ENCODE data around the gene CA14.

CA14 gene

DNA sequence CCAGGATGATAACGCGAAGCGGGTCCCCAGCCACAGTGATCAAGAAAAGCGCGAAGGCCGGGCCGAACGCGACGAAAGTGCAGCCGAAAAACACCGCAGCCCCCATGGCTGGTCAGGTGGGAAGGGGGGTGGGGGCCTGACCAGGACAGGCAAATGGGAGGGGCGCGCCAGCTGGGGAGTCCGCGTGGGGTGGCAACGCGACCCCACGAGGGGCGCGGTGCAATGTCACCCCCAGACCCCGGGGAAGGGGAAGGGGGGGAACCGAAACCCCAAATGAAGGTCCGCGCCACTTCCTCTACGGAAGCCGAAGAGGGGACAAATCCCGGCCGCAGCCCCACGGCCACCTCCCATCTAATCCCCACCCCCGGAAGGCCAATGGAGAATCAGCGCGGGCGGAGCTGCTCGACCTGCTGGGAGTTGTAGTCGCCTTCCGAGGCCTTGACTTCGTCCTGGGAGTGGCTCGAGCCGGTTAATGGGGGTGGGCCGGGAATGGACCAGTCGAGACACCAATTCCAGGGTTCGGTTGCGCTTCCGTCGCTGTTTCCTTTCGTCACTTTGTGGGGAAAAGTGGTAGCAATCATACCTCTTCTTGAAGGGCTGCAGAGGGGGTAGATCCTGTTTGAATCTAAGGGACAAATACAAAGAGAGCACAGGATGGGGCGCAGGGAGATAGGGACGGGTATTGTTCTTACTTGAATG, 11.3 kb downstream of the CA14 start, which contains the start of gene APH1A:
Gene APH1A (minus strand): TSS at position 312 of the 699 bp plus-strand sequence. CDS start 206 bp downstream, at position 106.
- H3K36me3 ChIP-seq (ENCODE audit: insufficient read depth, low read length), result peaks cover 5% of the 10 kb centered on the region; the same call in 1 of the 2 replicates
- peak within 1 kb of the TSS; percentile 75 for H2AFZ ChIP-seq (ENCODE audit: low read length)
- TF ChIP-seq EZH2phosphoT487 (IDR thresholded peaks at IDR 0.05; ENCODE audit: borderline replicate concordance), result no peak
- TF ChIP-seq, protein P1, sequence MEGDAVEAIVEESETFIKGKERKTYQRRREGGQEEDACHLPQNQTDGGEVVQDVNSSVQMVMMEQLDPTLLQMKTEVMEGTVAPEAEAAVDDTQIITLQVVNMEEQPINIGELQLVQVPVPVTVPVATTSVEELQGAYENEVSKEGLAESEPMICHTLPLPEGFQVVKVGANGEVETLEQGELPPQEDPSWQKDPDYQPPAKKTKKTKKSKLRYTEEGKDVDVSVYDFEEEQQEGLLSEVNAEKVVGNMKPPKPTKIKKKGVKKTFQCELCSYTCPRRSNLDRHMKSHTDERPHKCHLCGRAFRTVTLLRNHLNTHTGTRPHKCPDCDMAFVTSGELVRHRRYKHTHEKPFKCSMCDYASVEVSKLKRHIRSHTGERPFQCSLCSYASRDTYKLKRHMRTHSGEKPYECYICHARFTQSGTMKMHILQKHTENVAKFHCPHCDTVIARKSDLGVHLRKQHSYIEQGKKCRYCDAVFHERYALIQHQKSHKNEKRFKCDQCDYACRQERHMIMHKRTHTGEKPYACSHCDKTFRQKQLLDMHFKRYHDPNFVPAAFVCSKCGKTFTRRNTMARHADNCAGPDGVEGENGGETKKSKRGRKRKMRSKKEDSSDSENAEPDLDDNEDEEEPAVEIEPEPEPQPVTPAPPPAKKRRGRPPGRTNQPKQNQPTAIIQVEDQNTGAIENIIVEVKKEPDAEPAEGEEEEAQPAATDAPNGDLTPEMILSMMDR (conservative IDR thresholded peaks at IDR 0.05; ENCODE audit: low read length), result no peak

DNA sequence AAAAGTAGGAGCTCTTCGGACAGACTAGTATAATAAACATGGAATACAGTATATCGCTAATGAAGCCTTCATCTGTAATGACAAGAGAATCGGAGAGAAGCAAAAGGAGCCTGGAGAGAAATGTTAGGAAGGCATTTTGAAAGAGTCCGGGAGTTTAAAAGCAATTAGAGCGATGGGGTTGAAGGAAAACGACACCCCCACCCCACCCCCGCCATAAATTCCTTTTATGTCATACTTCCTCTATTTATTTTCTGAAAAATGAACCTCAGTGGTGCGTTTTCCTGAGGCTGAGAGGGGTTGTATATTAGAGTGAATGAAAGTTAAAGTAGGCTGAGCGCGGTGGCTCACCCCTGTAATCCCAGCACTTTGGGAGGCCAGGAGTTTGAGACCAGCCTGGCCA, 11.9 kb downstream of the CA14 start:
- Histone ChIP-seq H3K9ac (ENCODE audit: low read depth, low read length, poor library complexity, severe bottlenecking) (peak overlapping the region; percentile 98), H3K9me2 (replicated peaks; ENCODE audit: low read depth, low read length) (no peaks in the 10 kb centered on the region), H3K9me3 (ENCODE audit: insufficient read depth, low read depth, low read length) (no peaks in the 10 kb centered on the region), H4K20me1 (ENCODE audit: insufficient read depth, low read length, poor library complexity, severe bottlenecking) (peaks cover 11% of the 10 kb centered on the region), H3K4me1 (ENCODE audit: insufficient read depth, low read length, poor library complexity, severe bottlenecking) (peaks cover 38% of the 10 kb centered on the region), H3K4me3 (ENCODE audit: low read length, poor library complexity, severe bottlenecking) (peak overlapping the region; percentile 98), H3K36me3 (ENCODE audit: insufficient read depth, low read length) (peaks cover 5% of the 10 kb centered on the region; the same call in 1 of the 2 replicates), H3K4me2 (ENCODE audit: low read depth, low read length, poor library complexity, severe bottlenecking) (peak overlapping the region; percentile 99), H3K27me3 (ENCODE audit: insufficient read depth, low read length, poor library complexity, severe bottlenecking) (peaks cover 4% of the 10 kb centered on the region), H3K79me2 (ENCODE audit: insufficient read depth, low read length) (peaks cover 33% of the 10 kb centered on the region), H3F3A (ENCODE audit: low read depth) (no peaks in the 10 kb centered on the region), H2AFZ (ENCODE audit: low read length) (peak overlapping the region; percentile 75)
- TF ChIP-seq, protein P1 (conservative IDR thresholded peaks at IDR 0.05; ENCODE audit: low read length), result no peak

More for the DNA sequence above, 11.3 kb downstream of the CA14 start, which contains the start of gene APH1A:
- Histone ChIP-seq H3K27me3 (ENCODE audit: insufficient read depth, low read length, poor library complexity, severe bottlenecking) (peaks cover 4% of the 10 kb centered on the region), H3K9me3 (ENCODE audit: insufficient read depth, low read depth, low read length) (no peaks in the 10 kb centered on the region), H3K4me3 (ENCODE audit: low read length, poor library complexity, severe bottlenecking) (peak within 1 kb of the TSS; percentile 98), H3K9me2 (replicated peaks; ENCODE audit: low read depth, low read length) (no peaks in the 10 kb centered on the region), H3K4me1 (ENCODE audit: insufficient read depth, low read length, poor library complexity, severe bottlenecking) (peaks cover 38% of the 10 kb centered on the region), H3K4me2 (ENCODE audit: low read depth, low read length, poor library complexity, severe bottlenecking) (peak within 1 kb of the TSS; percentile 99), H3F3A (ENCODE audit: low read depth) (no peaks in the 10 kb centered on the region), H4K20me1 (ENCODE audit: insufficient read depth, low read length, poor library complexity, severe bottlenecking) (peaks cover 11% of the 10 kb centered on the region), H3K79me2 (ENCODE audit: insufficient read depth, low read length) (peaks cover 33% of the 10 kb centered on the region), H3K9ac (ENCODE audit: low read depth, low read length, poor library complexity, severe bottlenecking) (peak within 1 kb of the TSS; percentile 98)

DNA sequence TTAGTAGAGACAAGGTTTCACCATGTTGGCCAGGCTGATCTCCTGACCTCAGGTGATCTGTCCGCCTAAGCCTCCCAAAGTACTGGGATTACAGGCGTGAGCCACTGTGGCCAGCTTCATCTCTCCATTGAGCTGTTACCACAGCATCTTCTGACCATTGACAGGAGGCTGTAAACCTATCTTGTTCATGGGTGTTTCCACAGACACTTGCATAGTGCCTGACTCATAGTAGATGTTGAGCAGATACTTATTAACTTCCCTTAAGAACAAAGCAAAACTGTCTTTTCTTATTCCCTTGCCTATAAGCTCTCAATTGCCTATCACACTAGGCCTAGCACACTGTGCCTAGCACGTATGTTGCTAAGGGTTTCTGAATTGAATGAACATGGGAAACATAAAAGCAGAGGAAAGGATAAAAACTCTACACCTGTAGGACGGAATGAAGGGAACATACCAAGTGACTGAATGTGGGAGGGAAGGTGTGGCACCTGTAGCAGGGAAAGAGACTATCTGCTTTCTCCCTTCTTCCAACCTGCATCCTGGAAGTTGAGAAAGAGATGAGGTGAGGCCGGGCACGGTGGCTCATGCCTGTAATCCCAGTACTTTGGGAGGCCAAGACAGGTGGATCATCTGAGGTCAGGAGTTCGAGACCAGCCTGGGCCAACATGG, 13.9 kb downstream of the CA14 start:
- Histone ChIP-seq H3K4me1 (ENCODE audit: insufficient read depth, low read length, poor library complexity, severe bottlenecking) (peaks cover 38% of the 10 kb centered on the region), H4K20me1 (ENCODE audit: insufficient read depth, low read length, poor library complexity, severe bottlenecking) (peaks cover 11% of the 10 kb centered on the region)
- TF ChIP-seq, protein P1 (conservative IDR thresholded peaks at IDR 0.05; ENCODE audit: low read length), result no peak
- TF ChIP-seq EZH2phosphoT487 (IDR thresholded peaks at IDR 0.05; ENCODE audit: borderline replicate concordance), result no peak

More for the DNA sequence above, 13.9 kb downstream of the CA14 start:
- Histone ChIP-seq H3K36me3 (ENCODE audit: insufficient read depth, low read length) (no peaks in the 10 kb centered on the region; the same call in 1 of the 2 replicates), H3K9ac (ENCODE audit: low read depth, low read length, poor library complexity, severe bottlenecking) (no peak overlapping the region), H3K27me3 (ENCODE audit: insufficient read depth, low read length, poor library complexity, severe bottlenecking) (peaks cover 4% of the 10 kb centered on the region), H2AFZ (ENCODE audit: low read length) (no peak overlapping the region), H3K79me2 (ENCODE audit: insufficient read depth, low read length) (peaks cover 24% of the 10 kb centered on the region), H3K4me2 (ENCODE audit: low read depth, low read length, poor library complexity, severe bottlenecking) (no peak overlapping the region), H3F3A (ENCODE audit: low read depth) (no peaks in the 10 kb centered on the region), H3K9me3 (ENCODE audit: insufficient read depth, low read depth, low read length) (no peaks in the 10 kb centered on the region), H3K4me3 (ENCODE audit: low read length, poor library complexity, severe bottlenecking) (no peak overlapping the region), H3K9me2 (replicated peaks; ENCODE audit: low read depth, low read length) (no peaks in the 10 kb centered on the region)

All from Loucy (cell line).